Measurements from ENCODE around the gene ARHGAP26.
"Not testable (repeated sequence)": the region's sequence is repeated elsewhere in the genome, so short reads cannot be mapped to it uniquely, and the experiment has no call there.

ARHGAP26 gene

DNA sequence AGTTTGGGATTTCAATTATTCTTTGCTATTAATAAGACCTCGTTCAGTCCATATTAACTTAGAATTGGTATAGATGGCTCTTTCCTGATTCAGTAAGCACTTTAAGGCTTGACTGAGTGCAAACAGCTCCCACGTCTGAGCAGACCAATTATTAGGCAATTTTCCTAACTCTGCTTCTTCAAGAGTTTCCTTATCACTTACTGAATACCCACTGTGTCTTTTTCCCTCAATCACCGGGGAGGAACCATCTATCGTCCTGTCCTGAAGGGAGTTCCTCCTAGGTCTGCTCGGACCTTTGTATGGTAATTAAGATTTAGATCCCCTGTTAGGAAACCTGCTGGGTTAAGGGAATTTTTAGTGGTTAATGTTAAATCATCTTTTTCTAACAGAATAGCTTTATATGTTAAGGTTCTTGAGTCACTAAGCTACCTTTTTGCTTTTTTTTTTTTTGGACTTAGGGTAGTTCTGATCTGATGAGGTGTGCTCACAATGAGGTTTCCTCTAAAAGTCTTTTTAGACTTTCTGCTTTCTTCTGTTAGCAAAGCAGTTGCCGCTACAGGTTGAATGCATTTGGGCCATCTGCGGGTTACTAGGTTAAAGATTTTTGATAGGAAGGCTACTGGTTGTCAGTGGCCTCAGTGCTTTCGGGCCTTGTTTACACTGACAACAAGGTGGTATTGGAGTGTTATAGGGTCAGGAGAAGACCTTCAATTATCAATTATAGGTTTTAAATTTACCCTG lies 322.7 kb downstream of the ARHGAP26 start:
- not testable (repeated sequence) for DNase-seq (ENCODE audit: low read depth)

DNA sequence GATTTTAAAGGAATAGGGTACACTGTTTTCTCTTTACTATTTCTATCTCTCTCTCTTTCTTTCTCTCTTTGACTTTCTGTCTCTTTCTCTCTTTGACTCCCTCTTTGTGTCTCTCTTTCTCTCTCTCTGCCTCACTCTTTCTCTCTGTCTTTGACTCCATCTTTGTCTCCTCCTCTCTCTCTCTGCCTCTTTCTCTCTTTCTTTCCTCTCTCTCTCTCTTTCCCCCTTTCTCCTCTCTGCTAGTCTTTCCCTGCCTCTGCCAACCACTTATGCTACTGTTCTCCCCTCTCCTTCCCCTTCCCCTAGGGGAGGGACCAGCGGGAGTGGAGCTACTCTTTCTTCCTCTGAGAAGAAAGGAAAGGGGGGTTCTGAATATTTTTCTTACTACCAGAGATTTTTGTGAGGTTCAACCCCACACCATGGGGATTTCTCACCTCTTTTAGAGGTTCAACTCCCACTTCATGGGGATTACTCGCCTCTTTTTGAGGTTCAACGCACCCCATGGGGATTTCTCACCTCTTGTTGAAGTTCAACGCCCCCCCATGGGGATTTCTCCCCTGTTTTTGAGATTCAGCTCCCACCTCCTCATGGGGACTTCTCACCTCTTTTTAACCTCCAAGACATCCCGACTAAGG lies 323.4 kb downstream of the ARHGAP26 start:
- no peak for DNase-seq (ENCODE audit: low read depth)

GRCh38 chr5:143094087-143094521 lies 323.9 kb downstream of the ARHGAP26 start:
- no peak for DNase-seq (ENCODE audit: low read depth)

- DNase-seq (ENCODE audit: low read depth), result not testable (repeated sequence)
Measured at GRCh38 chr5:143094608-143095007, 324.4 kb downstream of the ARHGAP26 start.

- no peak for DNase-seq (ENCODE audit: low read depth)
Measured at GRCh38 chr5:143101121-143101520, 330.9 kb downstream of the ARHGAP26 start.

DNA sequence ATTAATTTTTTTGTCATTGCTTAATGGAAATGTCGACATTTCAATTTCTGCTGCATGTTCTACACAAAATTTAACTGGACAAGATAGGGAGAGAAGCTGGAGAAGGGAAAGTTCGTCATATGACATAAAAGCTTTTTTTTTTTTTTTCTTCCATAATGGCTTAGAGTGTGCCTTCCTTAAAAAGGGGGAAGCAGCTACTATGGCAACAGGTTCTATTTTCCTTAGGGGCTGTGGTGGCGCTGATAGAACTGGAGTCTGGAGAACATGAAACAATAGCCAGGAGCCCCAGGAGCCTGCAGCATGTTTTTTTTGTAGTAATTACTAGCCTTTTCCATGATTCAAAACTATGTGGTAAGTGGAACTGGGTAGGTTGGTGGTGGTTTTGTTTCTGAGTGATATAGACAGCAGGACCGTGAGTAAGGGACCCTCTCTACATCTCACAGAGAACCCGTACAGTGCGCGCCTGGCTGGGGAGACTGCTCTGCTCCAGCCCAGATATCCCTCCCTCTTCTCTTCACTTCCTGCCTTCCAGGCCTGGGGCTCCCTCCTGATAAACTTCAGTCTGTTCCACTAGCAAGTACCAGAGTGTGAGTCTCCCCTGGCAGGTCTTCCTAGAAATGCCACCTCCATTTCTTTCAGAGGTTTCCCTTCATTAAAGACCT lies 331.7 kb downstream of the ARHGAP26 start:
- peak; percentile 11 for DNase-seq (ENCODE audit: low read depth)

GRCh38 chr5:143102411-143102810 lies 332.2 kb downstream of the ARHGAP26 start:
- DNase-seq (ENCODE audit: low read depth), result no peak

DNA sequence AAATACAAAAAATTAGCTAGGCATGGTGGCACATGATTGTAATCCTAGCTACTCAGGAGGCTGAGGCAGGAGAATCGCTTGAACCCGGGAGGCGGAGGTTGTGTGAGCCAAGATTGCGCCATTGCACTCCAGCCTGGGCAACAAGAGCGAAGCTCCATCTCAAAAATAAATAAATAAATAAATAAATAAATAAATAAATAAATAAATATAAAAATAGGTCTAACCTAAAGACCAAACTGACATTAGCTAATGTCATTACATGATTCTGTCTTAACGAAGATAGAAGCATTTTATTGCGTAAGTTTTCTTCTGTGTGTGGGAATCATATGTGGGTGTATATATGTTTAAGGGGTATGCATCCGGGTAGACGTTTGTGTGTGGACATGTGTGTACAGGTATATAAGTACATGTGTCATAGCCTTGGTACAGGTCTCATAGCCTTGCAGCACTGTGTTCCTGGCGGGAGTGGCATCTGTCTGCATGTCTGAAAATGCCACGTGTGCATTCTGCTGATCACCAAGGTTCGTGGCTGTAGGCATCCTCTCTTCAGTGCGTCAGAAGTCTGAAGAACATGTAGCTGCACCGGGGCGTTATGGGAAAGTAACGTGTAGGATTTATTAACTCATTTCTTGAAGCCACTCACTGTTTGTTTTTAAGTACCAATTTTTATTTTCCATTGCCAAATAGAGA lies 335.2 kb downstream of the ARHGAP26 start:
- DNase-seq (ENCODE audit: low read depth), result no peak

- DNase-seq (ENCODE audit: low read depth), result no peak
Measured at GRCh38 chr5:143106174-143106573, 336.0 kb downstream of the ARHGAP26 start.

DNA sequence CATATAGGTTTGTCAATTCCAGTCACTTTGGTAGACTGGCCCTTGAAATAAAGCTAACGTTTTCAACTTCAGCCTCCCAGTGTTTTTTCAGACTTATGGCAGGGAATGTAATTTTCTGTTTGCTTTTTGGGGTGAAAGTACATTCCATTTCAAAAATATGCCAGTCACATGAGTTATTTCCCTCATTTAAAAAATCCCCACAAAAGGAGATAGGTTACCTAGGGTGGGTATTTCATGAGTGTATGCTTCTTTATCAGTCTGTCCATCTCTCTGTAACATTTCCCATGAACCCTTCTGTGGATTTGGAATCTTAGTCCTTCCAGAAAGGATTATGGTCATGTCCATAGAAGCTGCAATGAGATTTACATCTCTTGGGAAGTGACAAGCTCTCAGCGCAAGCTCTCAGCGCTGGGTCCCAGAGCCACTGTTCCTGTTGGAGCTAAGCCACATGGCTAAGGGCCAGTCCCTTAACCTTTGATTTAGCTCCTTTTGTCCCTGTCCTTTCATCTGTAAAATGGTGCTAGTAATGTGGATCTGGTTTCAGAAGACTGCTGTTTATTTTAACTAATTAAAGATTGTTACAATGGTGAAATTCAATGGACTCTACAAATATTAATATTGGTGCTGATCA lies 338.4 kb downstream of the ARHGAP26 start:
- DNase-seq (ENCODE audit: low read depth), result no peak

- no peak for DNase-seq (ENCODE audit: low read depth)
Measured at GRCh38 chr5:143110591-143110990, 340.4 kb downstream of the ARHGAP26 start.

DNA sequence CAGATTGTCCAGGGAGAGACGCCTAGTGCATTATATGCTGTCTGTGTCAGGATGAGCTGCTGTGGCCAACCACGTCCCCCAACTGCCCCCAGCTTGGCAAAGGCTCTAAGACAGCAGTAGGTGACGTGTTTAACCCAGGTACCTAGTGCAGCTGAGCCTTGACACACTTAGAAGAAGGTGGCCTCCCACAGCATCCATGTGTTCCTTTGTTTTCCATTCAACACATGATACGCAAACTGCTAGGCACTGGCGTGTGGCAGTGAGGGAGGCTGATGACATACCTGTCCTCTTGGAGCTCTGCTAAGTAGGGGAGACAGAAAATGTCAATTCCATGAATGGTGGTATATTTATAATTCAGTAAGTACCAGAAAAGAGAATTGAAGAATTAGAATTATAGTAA lies 341.6 kb downstream of the ARHGAP26 start:
- no peak for DNase-seq (ENCODE audit: low read depth)

DNA sequence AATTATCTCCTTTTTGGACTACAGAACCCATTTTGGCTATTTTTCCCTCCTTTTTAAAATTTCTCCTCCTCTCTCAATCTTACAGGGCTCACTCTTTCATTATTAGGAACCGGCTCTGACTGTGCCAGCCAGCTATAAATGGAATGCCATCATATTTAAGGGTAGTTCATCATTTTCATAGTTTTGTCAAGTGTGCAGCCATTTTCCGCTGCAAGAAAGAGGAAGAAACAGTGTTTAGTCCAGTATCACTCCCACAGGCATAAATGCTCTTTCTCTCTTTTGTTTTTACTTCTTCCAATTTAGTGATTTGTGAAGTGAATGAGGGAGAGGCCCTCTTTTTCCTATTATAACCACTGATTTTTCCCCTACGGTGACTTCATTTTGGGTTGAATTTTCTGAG lies 343.3 kb downstream of the ARHGAP26 start:
- no peak for DNase-seq (ENCODE audit: low read depth)

DNA sequence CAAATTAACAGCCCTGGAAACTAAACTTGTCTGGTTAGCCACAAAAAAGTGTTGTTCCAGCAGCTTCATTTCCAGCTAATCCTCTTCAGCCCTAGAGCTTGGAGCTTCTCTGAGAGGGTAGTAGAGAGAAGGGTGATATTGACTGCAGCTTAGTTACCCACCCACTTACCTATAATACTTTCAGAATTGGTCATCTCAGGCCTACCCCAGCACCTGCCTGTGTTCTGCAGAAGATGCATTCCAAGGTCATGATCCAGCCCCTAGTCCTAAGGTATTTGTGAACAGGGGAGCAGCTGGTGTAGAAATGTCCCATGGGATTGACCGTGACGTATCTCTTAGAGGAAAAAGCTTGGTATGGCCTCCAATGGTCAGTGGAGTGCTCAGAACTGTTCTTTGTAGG lies 344.3 kb downstream of the ARHGAP26 start:
- no peak for DNase-seq (ENCODE audit: low read depth)

DNA sequence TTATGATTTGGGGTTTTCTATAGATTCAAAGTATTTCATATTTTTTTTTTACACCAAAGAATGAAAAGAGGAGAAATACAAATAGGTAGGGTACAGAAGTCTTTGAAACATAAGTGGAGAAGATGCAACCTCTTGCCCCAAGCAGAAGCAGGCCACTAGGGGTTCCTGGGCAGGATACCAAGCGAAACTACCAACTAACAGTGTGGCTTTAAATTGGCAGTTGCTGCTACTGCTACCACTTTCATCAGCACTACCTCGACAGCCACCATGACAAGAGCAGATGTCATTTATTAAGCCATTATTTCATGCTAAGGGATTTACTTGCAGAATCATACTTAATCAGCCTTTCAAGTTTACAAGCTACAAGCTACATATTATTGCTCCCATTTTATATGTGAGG lies 345.2 kb downstream of the ARHGAP26 start:
- no peak for DNase-seq (ENCODE audit: low read depth)

- DNase-seq (ENCODE audit: low read depth), result no peak
Measured at GRCh38 chr5:143116814-143117213, 346.6 kb downstream of the ARHGAP26 start.

- no peak for DNase-seq (ENCODE audit: low read depth)
Measured at GRCh38 chr5:143117821-143118220, 347.6 kb downstream of the ARHGAP26 start.

DNA sequence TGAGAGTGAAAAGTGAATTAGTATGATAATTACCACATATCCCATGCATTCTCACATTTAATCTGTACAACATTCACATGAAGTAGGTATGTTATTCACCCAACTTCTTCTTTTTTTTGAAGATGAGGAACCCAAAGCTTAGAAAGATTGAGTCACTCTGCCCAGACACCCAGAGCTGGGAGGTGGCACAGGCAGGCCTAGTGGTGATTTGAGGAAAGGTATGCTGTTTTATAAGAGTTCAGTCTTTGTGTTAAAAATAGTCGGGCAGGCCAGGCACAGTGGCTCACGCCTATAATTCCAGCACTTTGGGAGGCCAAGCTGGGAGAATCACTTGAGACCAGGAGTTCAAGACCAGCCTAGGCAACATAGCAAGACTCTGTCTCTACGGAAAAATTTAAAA lies 348.0 kb downstream of the ARHGAP26 start:
- DNase-seq (ENCODE audit: low read depth), result no peak

DNA sequence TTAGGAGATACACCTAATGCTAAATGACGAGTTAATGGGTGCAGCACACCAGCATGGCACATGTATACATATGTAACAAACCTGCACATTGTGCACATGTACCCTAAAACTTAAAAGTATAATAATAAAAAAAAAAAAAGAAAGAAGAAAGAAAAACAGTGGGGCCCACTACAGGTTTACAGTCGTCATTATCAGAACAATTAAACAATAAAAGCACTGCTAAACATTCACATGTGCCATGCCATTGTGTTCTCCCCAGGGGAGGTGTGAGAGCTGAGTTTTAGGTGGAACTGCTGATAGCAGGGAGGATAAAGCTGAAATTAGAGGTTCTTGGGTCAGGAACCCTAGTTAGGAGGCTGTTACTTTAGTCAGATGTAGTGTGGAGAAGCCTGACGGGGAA lies 348.6 kb downstream of the ARHGAP26 start:
- not testable (repeated sequence) for DNase-seq (ENCODE audit: low read depth)

DNA sequence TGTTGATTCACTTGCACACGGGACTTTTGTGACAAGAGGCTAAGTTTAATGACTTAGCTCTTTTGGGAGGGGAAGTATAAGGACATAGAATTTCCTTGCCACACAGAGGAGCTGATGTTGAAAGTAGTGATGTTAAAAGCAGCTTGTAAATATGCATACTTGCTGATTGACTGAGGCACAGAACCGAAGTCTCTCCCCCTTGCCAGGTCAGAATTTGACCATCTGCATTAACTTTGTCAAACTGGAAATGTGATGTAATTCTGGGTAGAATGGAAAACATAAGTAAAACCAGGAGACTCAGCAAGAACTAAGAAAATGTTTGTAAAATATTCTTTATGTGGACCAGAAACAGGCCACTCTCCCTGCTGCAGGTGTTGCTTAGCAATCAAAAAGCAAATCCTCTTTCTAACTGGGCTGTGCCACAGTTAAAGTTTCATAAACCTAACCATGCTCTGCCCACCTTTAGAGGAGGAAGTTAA lies 349.2 kb downstream of the ARHGAP26 start:
- no peak for DNase-seq (ENCODE audit: low read depth)

DNA sequence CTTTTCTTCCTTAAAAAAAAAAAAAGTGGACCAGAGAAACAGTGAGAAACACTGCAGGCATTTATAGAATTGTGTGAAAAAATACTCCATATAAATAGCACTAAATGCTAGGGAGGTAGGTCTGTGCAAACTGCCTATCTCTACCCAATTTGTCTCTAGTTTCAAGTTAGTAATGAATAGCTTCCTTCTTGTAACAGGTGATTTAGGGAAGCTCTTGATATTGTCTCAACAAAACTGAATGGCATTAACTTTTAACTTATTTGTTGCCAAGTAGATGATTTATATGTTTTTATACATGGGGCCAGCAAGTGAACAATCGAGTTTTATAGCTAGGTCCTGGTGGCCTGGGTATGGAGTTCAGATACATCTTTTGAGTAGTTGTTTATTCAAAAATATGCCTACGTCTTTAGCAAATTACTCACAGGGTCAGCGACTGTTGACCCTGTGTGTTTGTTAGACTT lies 349.7 kb downstream of the ARHGAP26 start:
- DNase-seq (ENCODE audit: low read depth), result no peak
